ENCODE data around the gene RGL2.

GRCh38 chr6:33272275-33273128, 26.2 kb downstream of the RGL2 start:
- TF ChIP-seq POLR2A (IDR thresholded peaks at IDR 0.05) (no peak), CTCF (IDR thresholded peaks at IDR 0.05) (no peak), POLR2AphosphoS5 (IDR thresholded peaks at IDR 0.05) (no peak), EP300 (IDR thresholded peaks at IDR 0.05) (peak in 1 of 4 donors; percentile 0)
